Gastrocnemius medialis (tissue), 4 donors: ENCODE measurements around the gene ZNF23.

Experiments used
- CTCF ChIP-seq, 5 experiments: fragments of 450-650 bp in 3 of 5; fragments of 200-600 bp in 2 of 5; sonication (generic) in 2 of 5; IDR thresholded peaks in 4 of 5; conservative IDR thresholded peaks in 1 of 5; 1 replicate in 4 of 5; 2 replicates in 1 of 5; pipeline ENCODE4 v1.5.1; 2016 to 2019; ENCODE audit warnings: antibody characterized with exemption in 5 of 5, mild to moderate bottlenecking in 3 of 5, moderate library complexity in 3 of 5
- POLR2A ChIP-seq, 2 donors: fragments of 450-650 bp; IDR thresholded peaks; one replicate each; pipeline ENCODE4 v1.6.1; 2017; ENCODE audit warnings: antibody characterized with exemption in 2 of 2, mild to moderate bottlenecking in 2 of 2, moderate library complexity in 2 of 2

- no peak for TF ChIP-seq CTCF (IDR thresholded peaks at IDR 0.05 in 4 of 5, conservative IDR thresholded peaks at IDR 0.05 in 1 of 5)
- peak; percentile 47 to 65 for TF ChIP-seq POLR2A (IDR thresholded peaks at IDR 0.05)
Observed at GRCh38 chr16:71461686-71462648, at the start of gene ZNF23.
